Upper lobe of left lung (tissue), 4 donors: Measurements from ENCODE around the gene PRSS33.

Experiments
- CTCF ChIP-seq, 6 experiments: fragments of 450-650 bp in 4 of 6; fragments of 200-600 bp in 2 of 6; sonication (generic) in 2 of 6; IDR thresholded peaks; one replicate each; pipeline ENCODE4 v1.5.1; 2016 to 2019; ENCODE audit warnings: antibody characterized with exemption in 6 of 6
- EP300 ChIP-seq, 4 donors: sonication (generic); formaldehyde crosslinking; IDR thresholded peaks; one replicate each; pipeline ENCODE4 v1.5.1; 2017; ENCODE audit warnings: antibody characterized with exemption in 4 of 4, control low read depth in 2 of 4
- POLR2A ChIP-seq, 4 donors: fragments of 450-650 bp; IDR thresholded peaks; one replicate each; pipeline ENCODE4 v1.5.1; 2016 to 2017; ENCODE audit warnings: antibody characterized with exemption in 4 of 4, mild to moderate bottlenecking in 2 of 4
- POLR2AphosphoS5 ChIP-seq, 2 donors: sonication (generic); formaldehyde crosslinking; IDR thresholded peaks; one replicate each; pipeline ENCODE4 v1.5.1; 2017; ENCODE audit warnings: antibody characterized with exemption in 2 of 2

GRCh38 chr16:2762711-2763110, 24.6 kb downstream of the PRSS33 start:
- TF ChIP-seq CTCF (IDR thresholded peaks at IDR 0.05) (no peak), POLR2AphosphoS5 (IDR thresholded peaks at IDR 0.05) (no peak), POLR2A (IDR thresholded peaks at IDR 0.05) (no peak), EP300 (IDR thresholded peaks at IDR 0.05) (no peak)
